ENCODE data around the gene TLK1.
"Not testable (repeated sequence)": the region's sequence is repeated elsewhere in the genome, so short reads cannot be mapped to it uniquely, and the experiment has no call there.

Gene TLK1

GRCh38 chr2:171142398-171142797 is 18.3 kb downstream of the TLK1 start:
- no peak for DNase-seq (ENCODE audit: low read depth)

GRCh38 chr2:171141320-171141719 is 19.4 kb downstream of the TLK1 start:
- no peak for DNase-seq (ENCODE audit: low read depth)

GRCh38 chr2:171139860-171140259 is 20.8 kb downstream of the TLK1 start:
- DNase-seq (ENCODE audit: low read depth): no peak

GRCh38 chr2:171136024-171136423 is 24.7 kb downstream of the TLK1 start:
- DNase-seq (ENCODE audit: low read depth): no peak

GRCh38 chr2:171134624-171135230 is 26.0 kb downstream of the TLK1 start:
- no peak for DNase-seq (ENCODE audit: low read depth)

GRCh38 chr2:171132086-171132485 is 28.6 kb downstream of the TLK1 start:
- DNase-seq (ENCODE audit: low read depth): no peak

- no peak for DNase-seq (ENCODE audit: low read depth)
Measured at GRCh38 chr2:171128461-171128860, 32.2 kb downstream of the TLK1 start.

- no peak for DNase-seq (ENCODE audit: low read depth)
Measured at GRCh38 chr2:171124541-171124940, 36.2 kb downstream of the TLK1 start.

GRCh38 chr2:171109571-171109970 is 51.1 kb downstream of the TLK1 start:
- DNase-seq (ENCODE audit: low read depth): no peak

GRCh38 chr2:171109020-171109419 is 51.7 kb downstream of the TLK1 start:
- DNase-seq (ENCODE audit: low read depth): no peak

- DNase-seq (ENCODE audit: low read depth): no peak
Measured at GRCh38 chr2:171107803-171108202, 52.9 kb downstream of the TLK1 start.

- no peak for DNase-seq (ENCODE audit: low read depth)
Measured at GRCh38 chr2:171104379-171104778, 56.3 kb downstream of the TLK1 start.

- DNase-seq (ENCODE audit: low read depth): no peak
Measured at GRCh38 chr2:171102802-171103201, 57.9 kb downstream of the TLK1 start.

- no peak for DNase-seq (ENCODE audit: low read depth)
Measured at GRCh38 chr2:171100370-171100769, 60.3 kb downstream of the TLK1 start.

GRCh38 chr2:171098607-171099006 is 62.1 kb downstream of the TLK1 start:
- no peak for DNase-seq (ENCODE audit: low read depth)

GRCh38 chr2:171095014-171095582 is 65.6 kb downstream of the TLK1 start:
- DNase-seq (ENCODE audit: low read depth): no peak

- DNase-seq (ENCODE audit: low read depth): not testable (repeated sequence)
Measured at GRCh38 chr2:171091517-171091916, 69.2 kb downstream of the TLK1 start.

- DNase-seq (ENCODE audit: low read depth): no peak
Measured at GRCh38 chr2:171089489-171089888, 71.2 kb downstream of the TLK1 start.

- DNase-seq (ENCODE audit: low read depth): no peak
Measured at GRCh38 chr2:171088057-171088834, 72.4 kb downstream of the TLK1 start.

- no peak for DNase-seq (ENCODE audit: low read depth)
Measured at GRCh38 chr2:171087547-171087946, 73.1 kb downstream of the TLK1 start.

- peak; percentile 11 for DNase-seq (ENCODE audit: low read depth)
Measured at GRCh38 chr2:171086352-171087290, 74.1 kb downstream of the TLK1 start.

GRCh38 chr2:171084128-171084527 is 76.6 kb downstream of the TLK1 start:
- no peak for DNase-seq (ENCODE audit: low read depth)
